ENCODE measurements around the gene ABCB8. TPM values are rescaled to one million over a fixed set of nuclear protein-coding genes. Genes with fewer than 3 reads are reported as not detected.

Gene ABCB8
- total and polyA plus RNA-seq, 2 experiments from 2014 or later, result 29.6 to 31.6 TPM

DNA sequence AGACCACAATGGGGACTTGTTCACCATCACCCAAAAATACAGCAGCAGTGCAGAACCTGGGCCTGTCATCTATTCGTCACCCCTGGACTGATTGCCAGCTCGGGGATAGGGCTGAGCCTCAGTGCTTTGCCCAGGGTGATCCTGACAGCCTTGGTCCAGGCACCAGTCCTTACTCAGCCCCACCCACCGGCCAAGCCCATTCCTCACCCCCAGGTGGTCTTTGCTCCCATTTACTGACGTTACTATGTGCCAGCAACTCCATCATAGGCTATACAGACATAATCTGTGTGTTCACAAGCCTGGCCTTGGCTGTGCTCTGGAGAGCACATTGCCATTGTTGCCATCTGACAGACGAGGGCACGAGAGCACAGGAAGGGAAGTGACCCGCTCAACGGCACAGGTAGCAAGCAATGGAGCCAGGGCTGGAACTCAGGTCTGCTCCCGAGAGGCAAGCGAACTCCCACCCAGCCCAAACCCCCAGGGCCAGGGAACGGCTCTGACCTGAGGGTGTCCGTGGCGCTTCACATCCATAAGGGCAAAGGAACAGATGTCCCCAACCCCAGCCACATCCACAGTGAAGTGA, 10.8 kb upstream of the ABCB8 start:
- H4K20me1 ChIP-seq (ENCODE audit: insufficient read depth), result no peaks in the 10 kb centered on the region

DNA sequence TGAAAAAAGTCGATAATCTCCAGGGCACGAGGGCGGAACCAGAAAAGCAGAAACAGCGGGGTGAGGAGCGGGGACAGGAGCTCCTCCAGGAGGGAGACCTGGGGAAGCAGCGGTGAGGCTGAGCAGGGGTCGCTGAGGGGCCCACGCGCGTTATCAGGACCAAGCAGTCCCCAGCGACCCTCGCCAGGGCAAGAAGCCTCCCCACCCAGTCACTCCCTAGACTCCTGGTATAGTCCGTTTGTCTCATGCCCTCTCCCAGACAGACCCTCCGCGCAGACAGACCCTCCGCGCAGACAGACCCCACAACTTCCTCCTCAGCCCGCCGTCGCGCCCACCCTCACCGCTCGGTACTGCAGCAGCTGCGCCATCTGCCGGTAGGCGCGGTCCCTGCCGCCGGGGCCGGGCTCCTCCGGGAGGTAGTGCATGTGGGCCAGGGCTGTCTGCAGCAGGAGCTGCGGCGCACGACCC, 10.3 kb upstream of the ABCB8 start:
- H3K9me2 ChIP-seq (ENCODE audit: insufficient read depth), result no peaks in the 10 kb centered on the region
- H3K36me3 ChIP-seq (ENCODE audit: low read depth), result no peaks in the 10 kb centered on the region
- peaks cover 19% of the 10 kb centered on the region for H3K27me3 ChIP-seq (replicated peaks; ENCODE audit: insufficient read depth)
- H3K4me3 ChIP-seq, result peak overlapping the region; percentile 38
- TF ChIP-seq EZH2 (IDR thresholded peaks at IDR 0.05; ENCODE audit: insufficient read depth, poor library complexity, severe bottlenecking), result no peak
- no peak for TF ChIP-seq EZH2phosphoT487 (IDR thresholded peaks at IDR 0.05; ENCODE audit: insufficient read depth, low read depth)
- no peaks in the 10 kb centered on the region for H3K4me1 ChIP-seq (ENCODE audit: insufficient read depth)
- in situ Hi-C loops (cut with MboI), result no loop called here
- DNase-seq, result peak; percentile 73
- WGBS, 2 experiments (ENCODE audit: low coverage in 1 of 2, low lambda C conversion rate in 2 of 2, missing lambda C conversion rate in 2 of 2), result 2 to 5% methylated on average over 34 of the region's 34 CpGs
- H3K9me3 ChIP-seq (ENCODE audit: low read depth), result no peaks in the 10 kb centered on the region
- H3K79me2 ChIP-seq (ENCODE audit: insufficient read depth), result no peaks in the 10 kb centered on the region
- no peaks in the 10 kb centered on the region for H4K20me1 ChIP-seq (ENCODE audit: insufficient read depth)
- peak overlapping the region; percentile 54 for H3K4me2 ChIP-seq (ENCODE audit: unreplicated experiment)
- H2AFZ ChIP-seq, result peak overlapping the region; percentile 56
- no peaks in the 10 kb centered on the region for H3F3A ChIP-seq (ENCODE audit: insufficient read depth)
- H3K27ac ChIP-seq, result no peak overlapping the region
- no peak overlapping the region for H3K9ac ChIP-seq

More for the DNA sequence above, 10.8 kb upstream of the ABCB8 start:
- H3K36me3 ChIP-seq (ENCODE audit: low read depth), result no peaks in the 10 kb centered on the region
- no peak for TF ChIP-seq EZH2 (IDR thresholded peaks at IDR 0.05; ENCODE audit: insufficient read depth, poor library complexity, severe bottlenecking)
- TF ChIP-seq EZH2phosphoT487 (IDR thresholded peaks at IDR 0.05; ENCODE audit: insufficient read depth, low read depth), result no peak
- H3K4me1 ChIP-seq (ENCODE audit: insufficient read depth), result no peaks in the 10 kb centered on the region
- H3K4me3 ChIP-seq, result no peak overlapping the region
- in situ Hi-C loops (cut with MboI), result no loop called here
- H3K27me3 ChIP-seq (replicated peaks; ENCODE audit: insufficient read depth), result peaks cover 19% of the 10 kb centered on the region
- no peaks in the 10 kb centered on the region for H3K9me2 ChIP-seq (ENCODE audit: insufficient read depth)
- H3F3A ChIP-seq (ENCODE audit: insufficient read depth), result no peaks in the 10 kb centered on the region
- DNase-seq, result no peak
- WGBS, 2 experiments (ENCODE audit: low coverage in 1 of 2, low lambda C conversion rate in 2 of 2, missing lambda C conversion rate in 2 of 2), result 33% methylated on average over 13 of the region's 13 CpGs
- no peak overlapping the region for H3K4me2 ChIP-seq (ENCODE audit: unreplicated experiment)
- H3K79me2 ChIP-seq (ENCODE audit: insufficient read depth), result no peaks in the 10 kb centered on the region
- no peak overlapping the region for H3K9ac ChIP-seq
- H2AFZ ChIP-seq, result peak overlapping the region; percentile 56
- H3K9me3 ChIP-seq (ENCODE audit: low read depth), result no peaks in the 10 kb centered on the region
- no peak overlapping the region for H3K27ac ChIP-seq

DNA sequence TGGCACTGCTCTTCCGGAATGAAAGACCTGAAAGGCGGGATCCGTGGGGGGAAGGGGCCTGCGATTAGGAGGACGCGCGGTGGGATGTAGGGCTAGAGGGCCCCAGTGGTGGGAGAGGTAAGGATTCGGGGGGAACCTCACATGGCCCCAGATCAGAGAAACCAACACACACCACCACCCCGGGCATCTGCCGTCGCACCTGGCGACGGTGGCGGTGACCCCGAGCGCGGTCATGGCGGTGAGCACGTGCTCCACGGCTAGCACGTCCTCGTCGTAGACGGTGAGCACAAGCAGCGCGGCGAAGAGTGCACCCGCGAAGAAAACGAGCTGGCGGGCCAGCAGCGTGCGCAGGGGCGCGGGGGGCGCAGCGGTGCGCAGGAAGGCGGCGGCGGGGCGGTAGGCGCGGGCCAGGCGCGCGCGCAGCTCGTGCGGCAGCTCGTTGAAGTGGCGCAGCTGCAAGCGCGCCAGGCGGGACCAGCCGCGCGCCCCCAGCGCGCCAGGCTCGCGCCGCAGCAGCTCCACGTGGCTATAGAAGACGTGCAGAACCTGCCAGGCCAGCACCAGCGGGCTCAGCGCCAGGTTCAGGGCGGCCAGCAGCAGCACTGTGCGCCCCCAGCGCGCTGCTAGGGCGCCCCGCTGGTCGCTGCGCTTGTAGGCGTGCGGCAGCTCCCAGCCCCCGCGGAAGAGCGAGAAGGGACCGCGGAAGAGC, 9.7 kb upstream of the ABCB8 start:
- Histone ChIP-seq H3K9me3 (ENCODE audit: low read depth) (no peaks in the 10 kb centered on the region), H3F3A (ENCODE audit: insufficient read depth) (no peaks in the 10 kb centered on the region), H3K4me3 (peak overlapping the region; percentile 38), H3K4me2 (ENCODE audit: unreplicated experiment) (peak overlapping the region; percentile 54), H3K9me2 (ENCODE audit: insufficient read depth) (no peaks in the 10 kb centered on the region), H3K27ac (no peak overlapping the region), H3K79me2 (ENCODE audit: insufficient read depth) (no peaks in the 10 kb centered on the region), H3K36me3 (ENCODE audit: low read depth) (no peaks in the 10 kb centered on the region), H4K20me1 (ENCODE audit: insufficient read depth) (no peaks in the 10 kb centered on the region), H3K27me3 (replicated peaks; ENCODE audit: insufficient read depth) (peaks cover 19% of the 10 kb centered on the region), H3K9ac (no peak overlapping the region), H3K4me1 (ENCODE audit: insufficient read depth) (no peaks in the 10 kb centered on the region), H2AFZ (peak overlapping the region; percentile 56)
- WGBS, 2 experiments (ENCODE audit: low coverage in 1 of 2, low lambda C conversion rate in 2 of 2, missing lambda C conversion rate in 2 of 2), result 5% methylated on average over 52 to 77 of the region's 82 CpGs
- in situ Hi-C loops (cut with MboI), result no loop called here
- DNase-seq, result peak; percentile 52
- no peak for TF ChIP-seq EZH2phosphoT487 (IDR thresholded peaks at IDR 0.05; ENCODE audit: insufficient read depth, low read depth)
- no peak for TF ChIP-seq EZH2 (IDR thresholded peaks at IDR 0.05; ENCODE audit: insufficient read depth, poor library complexity, severe bottlenecking)

DNA sequence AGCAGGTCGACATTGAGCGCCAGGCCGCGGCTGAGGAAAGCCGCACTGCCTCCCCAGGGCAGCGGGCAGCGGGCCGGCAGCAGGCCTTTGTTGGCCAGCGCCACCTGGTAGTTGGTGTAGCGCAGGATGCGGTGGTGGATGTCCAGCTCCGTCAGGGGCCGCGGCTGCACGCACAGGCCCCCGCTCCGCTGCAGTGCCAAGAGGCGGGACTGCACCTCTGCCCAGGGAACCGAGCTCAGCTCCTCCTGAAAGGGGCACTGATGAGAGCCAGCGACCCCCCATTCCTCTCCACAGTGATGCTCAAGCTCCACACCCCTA, 9.2 kb upstream of the ABCB8 start:
- TF ChIP-seq EZH2 (IDR thresholded peaks at IDR 0.05; ENCODE audit: insufficient read depth, poor library complexity, severe bottlenecking), result no peak
- no peak for TF ChIP-seq EZH2phosphoT487 (IDR thresholded peaks at IDR 0.05; ENCODE audit: insufficient read depth, low read depth)
- Histone ChIP-seq H3K27ac (no peak overlapping the region), H3K4me3 (no peak overlapping the region), H3K9me3 (ENCODE audit: low read depth) (no peaks in the 10 kb centered on the region), H3K79me2 (ENCODE audit: insufficient read depth) (no peaks in the 10 kb centered on the region), H3K4me2 (ENCODE audit: unreplicated experiment) (no peak overlapping the region), H2AFZ (0 out of 2 replicates have a peak overlapping the region, but pooled peaks have one; percentile 28), H4K20me1 (ENCODE audit: insufficient read depth) (no peaks in the 10 kb centered on the region), H3K27me3 (replicated peaks; ENCODE audit: insufficient read depth) (peaks cover 19% of the 10 kb centered on the region), H3K9ac (no peak overlapping the region), H3F3A (ENCODE audit: insufficient read depth) (no peaks in the 10 kb centered on the region), H3K36me3 (ENCODE audit: low read depth) (no peaks in the 10 kb centered on the region), H3K4me1 (ENCODE audit: insufficient read depth) (no peaks in the 10 kb centered on the region), H3K9me2 (ENCODE audit: insufficient read depth) (no peaks in the 10 kb centered on the region)
- in situ Hi-C loops (cut with MboI), result no loop called here
- DNase-seq, result no peak
- WGBS, 2 experiments (ENCODE audit: low coverage in 1 of 2, low lambda C conversion rate in 2 of 2, missing lambda C conversion rate in 2 of 2), result 21 to 26% methylated on average over 17 to 19 of the region's 20 CpGs
